SH-SY5Y (cell line): ENCODE results near the gene TMEM82.

Experiments
- GATA2 ChIP-seq: IDR thresholded peaks from 2 replicates; pipeline ENCODE4 v1.6.1; 2011; ENCODE audit warnings: mild to moderate bottlenecking, low read depth, low read length
- GATA3 ChIP-seq: IDR thresholded peaks from 2 replicates; pipeline ENCODE4 v1.6.1; 2011; ENCODE audit warnings: low read depth, mild to moderate bottlenecking, low read length, moderate library complexity

DNA sequence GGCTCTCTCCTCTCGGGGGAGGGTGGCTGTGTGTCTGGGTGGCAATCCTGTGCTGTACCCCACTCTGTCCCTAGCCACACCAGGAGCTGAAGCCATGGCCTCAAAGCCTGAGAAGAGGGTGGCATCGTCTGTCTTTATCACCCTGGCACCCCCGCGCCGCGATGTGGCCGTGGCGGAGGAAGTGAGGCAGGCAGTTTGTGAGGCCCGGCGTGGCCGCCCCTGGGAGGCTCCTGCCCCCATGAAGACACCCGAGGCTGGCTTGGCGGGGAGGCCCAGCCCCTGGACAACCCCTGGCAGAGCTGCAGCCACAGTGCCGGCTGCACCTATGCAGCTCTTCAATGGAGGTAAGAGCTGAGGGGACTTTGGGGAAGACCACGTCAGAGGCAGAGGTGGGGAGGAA, 22.6 kb downstream of the TMEM82 start:
- TF ChIP-seq GATA3, result no peak
- TF ChIP-seq GATA2, result no peak
